Occipital lobe (tissue), 2 donors: Measurements from ENCODE around the gene KIF26B. TPM values are rescaled to one million over a fixed set of nuclear protein-coding genes. Genes with fewer than 3 reads are reported as not detected.
"Not testable (repeated sequence)": the region's sequence is repeated elsewhere in the genome, so short reads cannot be mapped to it uniquely, and the experiment has no call there.

ENCODE experiments used
- DNase-seq: peaks from one replicate; lab custom pipeline; 2025; lab: John Stamatoyannopoulos, UW
- total RNA-seq: library from RNA; depleted of rRNA; stranded (reverse); fragments of >200 nt; gene quantifications from one replicate; pipeline ENCODE4 v1.2.3, GENCODE V29; 2014

The KIF26B gene
- total RNA-seq, 1 donor from 2014 or later = 31.7 TPM

GRCh38 chr1:245645406-245645805 lies 490.6 kb downstream of the KIF26B start:
- DNase-seq = no peak

GRCh38 chr1:245645894-245646293 lies 491.1 kb downstream of the KIF26B start:
- DNase-seq = no peak

GRCh38 chr1:245648749-245649522 lies 494.2 kb downstream of the KIF26B start:
- DNase-seq = no peak

- DNase-seq = no peak
These were observed 494.9 kb downstream of the KIF26B start for GRCh38 chr1:245649666-245650065.

GRCh38 chr1:245650441-245650960 lies 495.7 kb downstream of the KIF26B start:
- DNase-seq = no peak

GRCh38 chr1:245651093-245651492 lies 496.3 kb downstream of the KIF26B start:
- DNase-seq = no peak

- no peak for DNase-seq
These were observed 497.3 kb downstream of the KIF26B start for GRCh38 chr1:245652116-245652515.

- DNase-seq = no peak
These were observed 498.1 kb downstream of the KIF26B start for GRCh38 chr1:245652660-245653427.

- DNase-seq = no peak
These were observed 499.8 kb downstream of the KIF26B start for GRCh38 chr1:245654460-245655050.

- no peak for DNase-seq
These were observed 501.5 kb downstream of the KIF26B start for GRCh38 chr1:245656189-245656717.

GRCh38 chr1:245657371-245657770 lies 502.6 kb downstream of the KIF26B start:
- no peak for DNase-seq

- no peak for DNase-seq
These were observed 508.6 kb downstream of the KIF26B start for GRCh38 chr1:245663373-245663772.

- DNase-seq = no peak
These were observed 509.1 kb downstream of the KIF26B start for GRCh38 chr1:245663841-245664240.

GRCh38 chr1:245666412-245666811 lies 511.6 kb downstream of the KIF26B start:
- no peak for DNase-seq

GRCh38 chr1:245671349-245671748 lies 516.6 kb downstream of the KIF26B start:
- no peak for DNase-seq

- no peak for DNase-seq
These were observed 517.4 kb downstream of the KIF26B start for GRCh38 chr1:245671966-245672767.

- DNase-seq = not testable (repeated sequence)
These were observed 518.3 kb downstream of the KIF26B start for GRCh38 chr1:245672836-245673656.

GRCh38 chr1:245673881-245674414 lies 519.2 kb downstream of the KIF26B start:
- DNase-seq = no peak

GRCh38 chr1:245677461-245678240 lies 522.9 kb downstream of the KIF26B start:
- no peak for DNase-seq
